Middle frontal gyrus (tissue), 1 donor: ENCODE data around the gene PRKG1.
"Not testable (repeated sequence)": the region's sequence is repeated elsewhere in the genome, so short reads cannot be mapped to it uniquely, and the experiment has no call there.

Experiments
- DNase-seq: peaks from one replicate; pipeline ENCODE4 v3.0.0-alpha.2; 2015; ENCODE audit warnings: low spot score; ENCODE audit errors: extremely low spot score

Gene PRKG1

GRCh38 chr10:52245547-52245946, 1171.3 kb downstream of the PRKG1 start:
- no peak for DNase-seq

- not testable (repeated sequence) for DNase-seq
Measured at GRCh38 chr10:52247929-52248328, 1173.6 kb downstream of the PRKG1 start.

- no peak for DNase-seq
Measured at GRCh38 chr10:52248697-52249306, 1174.5 kb downstream of the PRKG1 start.

- DNase-seq: no peak
Measured at GRCh38 chr10:52249850-52250395, 1175.6 kb downstream of the PRKG1 start.

- no peak for DNase-seq
Measured at GRCh38 chr10:52250510-52250909, 1176.2 kb downstream of the PRKG1 start.

- DNase-seq: no peak
Measured at GRCh38 chr10:52252307-52252706, 1178.0 kb downstream of the PRKG1 start.

- DNase-seq: no peak
Measured at GRCh38 chr10:52256832-52257691, 1182.8 kb downstream of the PRKG1 start.

GRCh38 chr10:52257692-52258075, 1183.4 kb downstream of the PRKG1 start:
- DNase-seq: no peak

- no peak for DNase-seq
Measured at GRCh38 chr10:52258799-52259425, 1184.6 kb downstream of the PRKG1 start.

GRCh38 chr10:52259426-52259812, 1185.1 kb downstream of the PRKG1 start:
- no peak for DNase-seq

- no peak for DNase-seq
Measured at GRCh38 chr10:52261362-52261761, 1187.1 kb downstream of the PRKG1 start.

GRCh38 chr10:52265131-52265926, 1191.0 kb downstream of the PRKG1 start:
- DNase-seq: no peak

- DNase-seq: no peak
Measured at GRCh38 chr10:52266858-52267257, 1192.6 kb downstream of the PRKG1 start.

- no peak for DNase-seq
Measured at GRCh38 chr10:52268790-52269189, 1194.5 kb downstream of the PRKG1 start.

GRCh38 chr10:52269233-52269632, 1194.9 kb downstream of the PRKG1 start:
- no peak for DNase-seq

- no peak for DNase-seq
Measured at GRCh38 chr10:52276163-52276562, 1201.9 kb downstream of the PRKG1 start.

GRCh38 chr10:52276986-52277385, 1202.7 kb downstream of the PRKG1 start:
- no peak for DNase-seq

GRCh38 chr10:52279546-52279945, 1205.3 kb downstream of the PRKG1 start:
- DNase-seq: no peak

GRCh38 chr10:52280051-52280450, 1205.8 kb downstream of the PRKG1 start:
- no peak for DNase-seq

GRCh38 chr10:52283174-52283573, 1208.9 kb downstream of the PRKG1 start:
- DNase-seq: no peak

GRCh38 chr10:52284416-52285013, 1210.2 kb downstream of the PRKG1 start:
- no peak for DNase-seq
